K562 (cell line): ENCODE measurements around the gene GLRX. TPM values are rescaled to one million over a fixed set of nuclear protein-coding genes. Genes with fewer than 3 reads are reported as not detected.

Experiments
- BRD9 ChIP-seq: fragments of 450-650 bp; IDR thresholded peaks from 2 replicates; pipeline ENCODE4 v1.6.1; 2018; ENCODE audit warnings: low read depth; ENCODE audit not compliant: partially characterized antibody
- BRF1 ChIP-seq: IDR thresholded peaks from 3 replicates; pipeline ENCODE4 v1.6.1; 2011; ENCODE audit warnings: borderline replicate concordance, mild to moderate bottlenecking; ENCODE audit not compliant: insufficient read length; ENCODE audit errors: extremely low read depth
- CHD4 ChIP-seq: fragments of 200-600 bp; sonication (generic); IDR thresholded peaks from 3 replicates; pipeline ENCODE4 v1.6.1; 2012; ENCODE audit warnings: low read depth, mild to moderate bottlenecking, mixed read lengths, low read length, inconsistent platforms; ENCODE audit not compliant: insufficient read depth, insufficient replicate concordance, poor library complexity, severe bottlenecking
- HDAC8 ChIP-seq: fragments of 450-650 bp; IDR thresholded peaks from 2 replicates; pipeline ENCODE4 v1.6.1; 2016; ENCODE audit warnings: mild to moderate bottlenecking, missing genetic modification characterization, moderate library complexity, missing compliant biosample characterization
- NR2C1 ChIP-seq, 2 experiments: fragments of 450-650 bp; IDR thresholded peaks; 2 replicates each; pipeline ENCODE4 v1.6.1; 2017; ENCODE audit warnings: mild to moderate bottlenecking in 2 of 2, antibody characterized with exemption in 1 of 2, inconsistent platforms in 1 of 2, missing compliant biosample characterization in 1 of 2, missing genetic modification characterization in 1 of 2
- NR2F6 ChIP-seq: fragments of 450-650 bp; formaldehyde crosslinking; IDR thresholded peaks from 2 replicates; pipeline ENCODE4 v1.4.0; 2020; ENCODE audit warnings: mild to moderate bottlenecking
- RBM14 ChIP-seq: fragments of 200-400 bp; formaldehyde crosslinking; IDR thresholded peaks from 2 replicates; pipeline ENCODE4 v1.6.1; 2018; ENCODE audit warnings: low read depth, mild to moderate bottlenecking, low read length, moderate library complexity, borderline replicate concordance; ENCODE audit not compliant: insufficient read depth
- SMARCB1 ChIP-seq: IDR thresholded peaks from 2 replicates; pipeline ENCODE4 v1.6.1; 2011; ENCODE audit warnings: improper control_type of control experiment, low read depth; ENCODE audit not compliant: insufficient read length
- SOX6 ChIP-seq: fragments of 450-650 bp; IDR thresholded peaks from 2 replicates; pipeline ENCODE4 v1.6.1; 2014; ENCODE audit warnings: mild to moderate bottlenecking
- ZBTB8A ChIP-seq: fragments of 450-650 bp; IDR thresholded peaks from 2 replicates; pipeline ENCODE4 v1.6.1; 2018; ENCODE audit warnings: mild to moderate bottlenecking, moderate library complexity; ENCODE audit not compliant: partially characterized antibody
- ZNF41 ChIP-seq: fragments of 250-450 bp; sonication (Bioruptor Pico); conservative IDR thresholded peaks from 2 replicates; pipeline ENCODE4 v1.4.0; 2020; ENCODE audit warnings: mild to moderate bottlenecking
- ZNF589 ChIP-seq: fragments of 200-800 bp; sonication (Bioruptor generic); IDR thresholded peaks from 2 replicates; pipeline ENCODE4 v1.6.1; 2016; ENCODE audit warnings: low read depth, missing genetic modification characterization, missing compliant biosample characterization
- ZNF644 ChIP-seq: fragments of 200-800 bp; sonication (Bioruptor generic); IDR thresholded peaks from 2 replicates; pipeline ENCODE4 v1.6.1; 2016; ENCODE audit warnings: low read depth, missing genetic modification characterization, missing compliant biosample characterization
- polyA plus RNA-seq, 8 experiments: library from polyadenylated mRNA; depleted of rRNA in 4 of 8; stranded (reverse) in 5 of 8; unstranded in 3 of 8; fragments of >200 nt; fragmentation: Nextera tagmentation in 2 of 8; fragmentation: Illumina TruSeq in 1 of 8; extraction: Ambion mirVana in 2 of 8; extraction: Trizol in 1 of 8; gene quantifications; 2 replicates each; pipeline versions ENCODE4 v1.2.1 to v1.2.3, GENCODE V29; 2011 to 2014; ENCODE audit warnings: inconsistent platforms in 1 of 8, missing spikeins in 1 of 8
- total RNA-seq, 7 experiments: library from RNA; depleted of rRNA in 6 of 7; stranded (reverse); fragments of >200 nt in 6 of 7; fragmentation: Illumina TruSeq in 2 of 7; extraction: Trizol in 2 of 7; gene quantifications; 2 replicates each; pipeline versions ENCODE4 v1.2.1 to v1.2.3, GENCODE V29; 2011 to 2021; ENCODE audit warnings: low replicate concordance in 1 of 7
- TF ChIP-seq, protein P1 (sequence below): fragments of 450-650 bp; IDR thresholded peaks from 2 replicates; pipeline ENCODE4 v1.6.1; 2016; ENCODE audit warnings: low read depth
- TF ChIP-seq, protein P2 (sequence below): fragments of 450-650 bp; formaldehyde crosslinking; IDR thresholded peaks from 2 replicates; pipeline ENCODE4 v1.4.0; 2020; ENCODE audit warnings: mild to moderate bottlenecking, moderate library complexity
- TF ChIP-seq, protein P3 (sequence below): fragments of 250-450 bp; sonication (Bioruptor Pico); IDR thresholded peaks from 2 replicates; pipeline ENCODE4 v1.4.0; 2020; ENCODE audit warnings: mild to moderate bottlenecking, moderate library complexity

GLRX gene
- total and polyA plus RNA-seq, 9 of the 15 experiments (the other 6 are each of a cell fraction or from before 2014, with no cell fraction given): 2.3 to 11.2 (median 4.6) TPM

DNA sequence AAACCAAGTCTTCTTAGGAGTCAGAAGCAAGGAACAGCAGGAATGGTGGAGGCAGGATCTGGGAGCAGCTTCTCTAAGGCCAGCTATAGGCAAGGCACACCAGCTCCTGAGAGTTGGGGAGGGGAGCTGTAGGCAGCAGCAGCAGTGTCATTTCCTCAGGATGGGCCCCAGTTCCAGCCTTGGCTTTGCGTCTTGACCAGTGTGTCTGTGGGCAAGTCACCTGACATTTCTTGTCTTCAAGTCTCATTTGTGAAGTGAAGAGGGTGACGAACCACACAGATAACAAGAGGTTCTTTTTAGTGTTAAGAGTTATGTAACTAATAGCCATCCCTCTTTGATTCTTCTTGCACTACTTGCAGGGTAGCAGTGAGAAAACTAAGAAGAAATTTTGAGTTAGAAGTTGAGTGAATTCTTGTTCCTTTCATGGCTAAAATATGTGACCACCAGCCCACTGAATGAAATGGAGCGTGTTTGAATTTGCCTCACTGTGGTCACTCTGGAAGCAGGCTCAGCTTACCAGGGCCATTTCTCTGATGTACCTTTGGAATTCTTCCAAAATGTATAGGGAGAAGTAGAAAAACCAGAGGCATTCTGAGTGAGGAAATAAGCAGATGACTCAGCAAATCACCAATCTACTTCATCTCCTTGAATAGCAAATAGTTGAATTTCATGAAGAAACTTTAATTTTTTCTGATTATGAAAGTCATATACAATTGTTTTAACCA, 49.0 kb downstream of the GLRX start (continued):
- TF ChIP-seq, protein P1, sequence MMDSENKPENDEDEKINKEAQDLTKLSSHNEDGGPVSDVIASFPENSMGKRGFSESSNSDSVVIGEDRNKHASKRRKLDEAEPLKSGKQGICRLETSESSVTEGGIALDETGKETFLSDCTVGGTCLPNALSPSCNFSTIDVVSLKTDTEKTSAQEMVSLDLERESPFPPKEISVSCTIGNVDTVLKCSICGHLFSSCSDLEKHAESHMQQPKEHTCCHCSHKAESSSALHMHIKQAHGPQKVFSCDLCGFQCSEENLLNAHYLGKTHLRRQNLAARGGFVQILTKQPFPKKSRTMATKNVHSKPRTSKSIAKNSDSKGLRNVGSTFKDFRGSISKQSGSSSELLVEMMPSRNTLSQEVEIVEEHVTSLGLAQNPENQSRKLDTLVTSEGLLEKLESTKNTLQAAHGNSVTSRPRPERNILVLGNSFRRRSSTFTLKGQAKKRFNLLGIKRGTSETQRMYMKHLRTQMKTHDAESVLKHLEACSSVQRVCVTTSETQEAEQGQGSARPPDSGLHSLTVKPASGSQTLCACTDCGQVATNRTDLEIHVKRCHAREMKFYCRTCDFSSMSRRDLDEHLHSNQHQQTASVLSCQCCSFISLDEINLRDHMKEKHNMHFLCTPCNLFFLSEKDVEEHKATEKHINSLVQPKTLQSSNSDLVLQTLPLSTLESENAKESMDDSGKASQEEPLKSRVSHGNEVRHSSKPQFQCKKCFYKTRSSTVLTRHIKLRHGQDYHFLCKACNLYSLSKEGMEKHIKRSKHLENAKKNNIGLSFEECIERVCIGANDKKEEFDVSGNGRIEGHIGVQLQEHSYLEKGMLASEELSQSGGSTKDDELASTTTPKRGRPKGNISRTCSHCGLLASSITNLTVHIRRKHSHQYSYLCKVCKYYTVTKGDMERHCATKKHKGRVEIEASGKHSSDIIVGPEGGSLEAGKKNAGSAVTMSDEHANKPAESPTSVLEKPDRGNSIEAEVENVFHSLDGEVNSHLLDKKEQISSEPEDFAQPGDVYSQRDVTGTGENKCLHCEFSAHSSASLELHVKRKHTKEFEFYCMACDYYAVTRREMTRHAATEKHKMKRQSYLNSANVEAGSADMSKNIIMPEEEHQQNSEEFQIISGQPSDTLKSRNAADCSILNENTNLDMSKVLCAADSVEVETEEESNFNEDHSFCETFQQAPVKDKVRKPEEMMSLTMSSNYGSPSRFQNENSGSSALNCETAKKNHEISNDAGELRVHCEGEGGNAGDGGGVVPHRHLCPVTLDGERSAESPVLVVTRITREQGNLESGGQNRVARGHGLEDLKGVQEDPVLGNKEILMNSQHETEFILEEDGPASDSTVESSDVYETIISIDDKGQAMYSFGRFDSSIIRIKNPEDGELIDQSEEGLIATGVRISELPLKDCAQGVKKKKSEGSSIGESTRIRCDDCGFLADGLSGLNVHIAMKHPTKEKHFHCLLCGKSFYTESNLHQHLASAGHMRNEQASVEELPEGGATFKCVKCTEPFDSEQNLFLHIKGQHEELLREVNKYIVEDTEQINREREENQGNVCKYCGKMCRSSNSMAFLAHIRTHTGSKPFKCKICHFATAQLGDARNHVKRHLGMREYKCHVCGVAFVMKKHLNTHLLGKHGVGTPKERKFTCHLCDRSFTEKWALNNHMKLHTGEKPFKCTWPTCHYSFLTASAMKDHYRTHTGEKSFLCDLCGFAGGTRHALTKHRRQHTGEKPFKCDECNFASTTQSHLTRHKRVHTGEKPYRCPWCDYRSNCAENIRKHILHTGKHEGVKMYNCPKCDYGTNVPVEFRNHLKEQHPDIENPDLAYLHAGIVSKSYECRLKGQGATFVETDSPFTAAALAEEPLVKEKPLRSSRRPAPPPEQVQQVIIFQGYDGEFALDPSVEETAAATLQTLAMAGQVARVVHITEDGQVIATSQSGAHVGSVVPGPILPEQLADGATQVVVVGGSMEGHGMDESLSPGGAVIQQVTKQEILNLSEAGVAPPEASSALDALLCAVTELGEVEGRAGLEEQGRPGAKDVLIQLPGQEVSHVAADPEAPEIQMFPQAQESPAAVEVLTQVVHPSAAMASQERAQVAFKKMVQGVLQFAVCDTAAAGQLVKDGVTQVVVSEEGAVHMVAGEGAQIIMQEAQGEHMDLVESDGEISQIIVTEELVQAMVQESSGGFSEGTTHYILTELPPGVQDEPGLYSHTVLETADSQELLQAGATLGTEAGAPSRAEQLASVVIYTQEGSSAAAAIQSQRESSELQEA: no peak
- TF ChIP-seq SOX6: peak; percentile 34; the same call in 1 of the 2 replicates
- TF ChIP-seq NR2C1 (IDR thresholded peaks at IDR 0.05): no peak
- TF ChIP-seq NR2C1 (tag; IDR thresholded peaks at IDR 0.05): no peak
- no peak for TF ChIP-seq ZBTB8A
- peak; percentile 56; the same call in 1 of the 2 replicates for TF ChIP-seq ZNF589 (CRISPR knock-in tag)
- TF ChIP-seq, protein P2, sequence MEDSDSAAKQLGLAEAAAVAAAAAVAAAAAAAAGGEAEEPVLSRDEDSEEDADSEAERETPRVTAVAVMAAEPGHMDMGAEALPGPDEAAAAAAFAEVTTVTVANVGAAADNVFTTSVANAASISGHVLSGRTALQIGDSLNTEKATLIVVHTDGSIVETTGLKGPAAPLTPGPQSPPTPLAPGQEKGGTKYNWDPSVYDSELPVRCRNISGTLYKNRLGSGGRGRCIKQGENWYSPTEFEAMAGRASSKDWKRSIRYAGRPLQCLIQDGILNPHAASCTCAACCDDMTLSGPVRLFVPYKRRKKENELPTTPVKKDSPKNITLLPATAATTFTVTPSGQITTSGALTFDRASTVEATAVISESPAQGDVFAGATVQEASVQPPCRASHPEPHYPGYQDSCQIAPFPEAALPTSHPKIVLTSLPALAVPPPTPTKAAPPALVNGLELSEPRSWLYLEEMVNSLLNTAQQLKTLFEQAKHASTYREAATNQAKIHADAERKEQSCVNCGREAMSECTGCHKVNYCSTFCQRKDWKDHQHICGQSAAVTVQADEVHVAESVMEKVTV: no peak
- no peak for TF ChIP-seq ZNF644 (tag)
- no peak for TF ChIP-seq RBM14
- no peak for TF ChIP-seq CHD4
- TF ChIP-seq ZNF41 (CRISPR knock-in tag): no peak
- TF ChIP-seq NR2F6 (CRISPR knock-in tag): no peak
- no peak for TF ChIP-seq SMARCB1
- TF ChIP-seq BRF1: no peak
- TF ChIP-seq BRD9: no peak
- no peak for TF ChIP-seq HDAC8 (tag)
- TF ChIP-seq, protein P3, sequence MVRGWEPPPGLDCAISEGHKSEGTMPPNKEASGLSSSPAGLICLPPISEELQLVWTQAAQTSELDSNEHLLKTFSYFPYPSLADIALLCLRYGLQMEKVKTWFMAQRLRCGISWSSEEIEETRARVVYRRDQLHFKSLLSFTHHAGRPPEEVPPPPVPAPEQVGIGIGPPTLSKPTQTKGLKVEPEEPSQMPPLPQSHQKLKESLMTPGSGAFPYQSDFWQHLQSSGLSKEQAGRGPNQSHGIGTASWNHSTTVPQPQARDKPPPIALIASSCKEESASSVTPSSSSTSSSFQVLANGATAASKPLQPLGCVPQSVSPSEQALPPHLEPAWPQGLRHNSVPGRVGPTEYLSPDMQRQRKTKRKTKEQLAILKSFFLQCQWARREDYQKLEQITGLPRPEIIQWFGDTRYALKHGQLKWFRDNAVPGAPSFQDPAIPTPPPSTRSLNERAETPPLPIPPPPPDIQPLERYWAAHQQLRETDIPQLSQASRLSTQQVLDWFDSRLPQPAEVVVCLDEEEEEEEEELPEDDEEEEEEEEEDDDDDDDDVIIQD (CRISPR knock-in tag): no peak
